Neuronal stem cell (in vitro differentiated cells): ENCODE results near the gene ARHGAP24.
"Not testable (repeated sequence)": the region's sequence is repeated elsewhere in the genome, so short reads cannot be mapped to it uniquely, and the experiment has no call there.

Source experiments
- DNase-seq: peaks from one replicate; pipeline ENCODE4 v3.0.0-alpha.2; 2013; ENCODE audit warnings: low spot score
- H2AFZ ChIP-seq: one replicate; pipeline ENCODE4 v1.6.1; 2013; ENCODE audit warnings: mild to moderate bottlenecking, low read length, inconsistent platforms
- H2AK5ac ChIP-seq: 2 replicates; pipeline ENCODE4 v1.6.1; 2013; ENCODE audit warnings: low read depth, mild to moderate bottlenecking, inconsistent platforms, low read length, moderate library complexity, mixed read lengths
- H2BK120ac ChIP-seq: 2 replicates; pipeline ENCODE4 v1.6.1; 2013; ENCODE audit warnings: low read depth, mild to moderate bottlenecking, inconsistent platforms, low read length, moderate library complexity, mixed read lengths
- H2BK12ac ChIP-seq: one replicate; pipeline ENCODE4 v1.6.1; 2013; ENCODE audit warnings: low read length, inconsistent platforms
- H2BK15ac ChIP-seq: 2 replicates; pipeline ENCODE4 v1.6.1; 2013; ENCODE audit warnings: mild to moderate bottlenecking, low read length, inconsistent platforms, mixed read lengths
- H2BK5ac ChIP-seq: one replicate; pipeline ENCODE4 v1.6.1; 2013; ENCODE audit warnings: inconsistent platforms, mild to moderate bottlenecking, low read length, moderate library complexity
- H3K14ac ChIP-seq: one replicate; pipeline ENCODE4 v1.6.1; 2013; ENCODE audit warnings: low read length, inconsistent platforms
- H3K18ac ChIP-seq: 2 replicates; pipeline ENCODE4 v1.6.1; 2013; ENCODE audit warnings: low read length, inconsistent platforms
- H3K23ac ChIP-seq: 2 replicates; pipeline ENCODE4 v1.6.1; 2013; ENCODE audit warnings: low read depth, mild to moderate bottlenecking, mixed read lengths, low read length, inconsistent platforms; ENCODE audit not compliant: poor library complexity
- H3K27ac ChIP-seq: replicated peaks from 3 replicates; pipeline ENCODE4 v1.5.1; 2013; ENCODE audit warnings: low read length, inconsistent platforms
- H3K27me3 ChIP-seq, 3 experiments: 2 replicates each; pipeline ENCODE4 v1.6.1; 2013; ENCODE audit warnings: low read length in 3 of 3, mild to moderate bottlenecking in 2 of 3, inconsistent platforms in 1 of 3, low read depth in 1 of 3, mixed read lengths in 1 of 3, moderate library complexity in 1 of 3; ENCODE audit not compliant: control insufficient read depth in 3 of 3, insufficient read depth in 3 of 3
- H3K36me3 ChIP-seq, 2 donors: replicated peaks in 1 of 2; 2 replicates each; pipeline ENCODE4 v1.6.1; 2013; ENCODE audit warnings: low read length in 2 of 2; ENCODE audit not compliant: control insufficient read depth in 2 of 2, insufficient read depth in 2 of 2
- H3K4ac ChIP-seq: 2 replicates; pipeline ENCODE4 v1.6.1; 2013; ENCODE audit warnings: inconsistent platforms, mild to moderate bottlenecking, low read length, moderate library complexity
- H3K4me1 ChIP-seq, 2 donors: 1 replicate in 1 of 2; 2 replicates in 1 of 2; pipeline ENCODE4 v1.6.1; 2013; ENCODE audit warnings: low read length in 2 of 2, low read depth in 1 of 2; ENCODE audit not compliant: control insufficient read depth in 2 of 2, insufficient read depth in 1 of 2
- H3K4me2 ChIP-seq: one replicate; pipeline ENCODE4 v1.6.1; 2013; ENCODE audit warnings: mild to moderate bottlenecking, low read length, inconsistent platforms; ENCODE audit not compliant: insufficient read depth, poor library complexity, severe bottlenecking
- H3K4me3 ChIP-seq, 2 donors: 2 replicates each; pipeline ENCODE4 v1.5.1; 2013; ENCODE audit warnings: low read length in 2 of 2, mild to moderate bottlenecking in 2 of 2, inconsistent platforms in 1 of 2, moderate library complexity in 1 of 2
- H3K79me1 ChIP-seq: one replicate; pipeline ENCODE4 v1.6.1; 2013; ENCODE audit warnings: low read depth, mild to moderate bottlenecking, inconsistent platforms, low read length, moderate library complexity
- H3K9ac ChIP-seq: one replicate; pipeline ENCODE4 v1.6.1; 2013; ENCODE audit warnings: mild to moderate bottlenecking, low read depth, low read length, inconsistent platforms; ENCODE audit not compliant: poor library complexity
- H3K9me3 ChIP-seq, 2 donors: replicated peaks in 1 of 2; 2 replicates each; pipeline versions ENCODE3 to v1.6.1; 2013; ENCODE audit warnings: low read length in 2 of 2, mild to moderate bottlenecking in 2 of 2, inconsistent platforms in 1 of 2, low read depth in 1 of 2, mixed read lengths in 1 of 2, moderate library complexity in 1 of 2; ENCODE audit not compliant: control insufficient read depth in 2 of 2, insufficient read depth in 1 of 2
- H4K8ac ChIP-seq: one replicate; pipeline ENCODE4 v1.6.1; 2013; ENCODE audit warnings: low read depth, mild to moderate bottlenecking, inconsistent platforms, low read length, moderate library complexity
- H4K91ac ChIP-seq: one replicate; pipeline ENCODE4 v1.6.1; 2013; ENCODE audit warnings: low read length, low read depth, mild to moderate bottlenecking, inconsistent platforms; ENCODE audit not compliant: poor library complexity
- WGBS, 2 donors: extraction: QIAGEN DNeasy Blood & Tissue Kit; methylation state at CpG; one replicate each; pipeline ENCODE4 v1.1.7; 2013; ENCODE audit warnings: missing lambda C conversion rate in 2 of 2, mixed read lengths in 1 of 2; ENCODE audit not compliant: insufficient read length in 2 of 2, insufficient replicate concordance in 1 of 2; ENCODE audit errors: extremely low coverage in 2 of 2; 5-methylcytosine and 5-hydroxymethylcytosine counted together

Gene ARHGAP24

DNA sequence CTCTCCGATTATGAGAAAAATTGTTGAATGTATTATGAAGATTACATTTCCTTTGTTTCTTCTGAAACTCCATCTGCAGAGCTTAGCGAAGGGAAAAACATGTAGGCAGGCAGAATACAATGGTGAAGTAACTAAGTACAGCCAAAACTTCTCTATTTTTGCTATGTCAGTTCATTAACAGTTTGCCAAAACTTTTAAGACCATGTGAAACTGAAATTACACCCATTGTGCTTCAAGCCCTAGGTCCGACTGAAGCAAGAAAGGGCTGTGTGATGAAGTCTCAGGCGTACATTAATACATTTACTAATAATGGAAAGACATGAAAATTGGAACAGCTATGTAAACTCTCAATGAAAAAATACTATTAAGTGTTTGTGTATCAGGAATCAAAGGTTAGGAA is 486.9 kb downstream of the ARHGAP24 start:
- no peak overlapping the region for H2BK5ac ChIP-seq
- no peak overlapping the region for H2BK12ac ChIP-seq
- no peak overlapping the region for H3K18ac ChIP-seq

DNA sequence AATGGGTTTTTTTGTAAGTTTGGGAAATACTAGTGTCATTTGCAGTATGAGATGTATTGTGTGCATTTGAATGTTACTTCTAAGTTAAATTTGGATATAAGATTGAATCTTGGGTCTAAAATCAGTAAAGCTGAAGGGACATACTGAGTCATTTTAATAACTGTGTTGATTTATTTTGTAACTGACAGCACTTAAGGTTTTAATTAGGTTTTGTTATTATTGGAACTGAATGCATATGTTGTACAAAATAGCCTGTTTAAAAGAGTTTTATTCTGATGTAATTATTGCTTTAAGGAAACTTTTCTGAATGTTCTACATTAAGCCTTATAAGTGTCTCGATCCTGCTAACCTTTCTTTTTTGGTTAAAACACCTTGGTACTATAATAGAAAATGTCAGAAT is 488.3 kb downstream of the ARHGAP24 start:
- Histone ChIP-seq H3K14ac (no peak overlapping the region), H3K27ac (no peak overlapping the region), H2AK5ac (no peak overlapping the region), H3K79me1 (no peaks in the 10 kb centered on the region), H4K8ac (no peak overlapping the region), H3K4me3 (no peak overlapping the region), H2BK15ac (no peak overlapping the region), H4K91ac (no peak overlapping the region), H3K23ac (no peak overlapping the region), H3K18ac (no peak overlapping the region), H3K4me2 (no peak overlapping the region), H2AFZ (no peak overlapping the region), H2BK12ac (no peak overlapping the region), H3K9me3 (no peaks in the 10 kb centered on the region), H3K36me3 (no peaks in the 10 kb centered on the region), H3K9ac (no peak overlapping the region), H3K27me3 (no peaks in the 10 kb centered on the region), H3K4me1 (peaks cover 0 to 8% of the 10 kb centered on the region in 2 donors), H2BK120ac (no peak overlapping the region), H3K4ac (no peak overlapping the region), H2BK5ac (no peak overlapping the region)
- WGBS, 2 donors, result no CpG with 5 or more reads among the region's 1 CpG
- DNase-seq, result no peak

More for the DNA sequence above, 486.9 kb downstream of the ARHGAP24 start:
- Histone ChIP-seq H4K91ac (no peak overlapping the region), H3K27ac (no peak overlapping the region), H3K4me1 (peaks cover 0 to 8% of the 10 kb centered on the region in 2 donors), H3K14ac (no peak overlapping the region), H3K27me3 (no peaks in the 10 kb centered on the region), H3K36me3 (no peaks in the 10 kb centered on the region), H4K8ac (no peak overlapping the region), H3K9me3 (no peaks in the 10 kb centered on the region), H2BK15ac (no peak overlapping the region), H3K4me3 (no peak overlapping the region), H2BK120ac (no peak overlapping the region), H3K23ac (no peak overlapping the region), H3K79me1 (no peaks in the 10 kb centered on the region), H3K9ac (no peak overlapping the region), H2AFZ (no peak overlapping the region), H2AK5ac (no peak overlapping the region), H3K4me2 (no peak overlapping the region), H3K4ac (no peak overlapping the region)
- WGBS, 2 donors, result no CpG with 5 or more reads among the region's 4 CpGs
- no peak for DNase-seq

GRCh38 chr4:85964298-85964697 is 489.3 kb downstream of the ARHGAP24 start:
- H3K27me3 ChIP-seq, result no peaks in the 10 kb centered on the region
- H2BK15ac ChIP-seq, result no peak overlapping the region
- no peak overlapping the region for H2AFZ ChIP-seq
- no peak overlapping the region for H3K4me3 ChIP-seq
- peaks cover 0 to 8% of the 10 kb centered on the region in 2 donors for H3K4me1 ChIP-seq
- H3K23ac ChIP-seq, result no peak overlapping the region
- H3K36me3 ChIP-seq, result no peaks in the 10 kb centered on the region
- no peak overlapping the region for H2BK120ac ChIP-seq
- no peak overlapping the region for H3K18ac ChIP-seq
- H3K14ac ChIP-seq, result no peak overlapping the region
- H4K91ac ChIP-seq, result no peak overlapping the region
- H3K79me1 ChIP-seq, result no peaks in the 10 kb centered on the region
- no peak overlapping the region for H2AK5ac ChIP-seq
- no peaks in the 10 kb centered on the region for H3K9me3 ChIP-seq
- H3K27ac ChIP-seq, result no peak overlapping the region
- DNase-seq, result no peak
- H2BK12ac ChIP-seq, result no peak overlapping the region
- H3K4ac ChIP-seq, result no peak overlapping the region
- H4K8ac ChIP-seq, result no peak overlapping the region
- no peak overlapping the region for H2BK5ac ChIP-seq
- H3K4me2 ChIP-seq, result no peak overlapping the region
- H3K9ac ChIP-seq, result no peak overlapping the region

- not testable (repeated sequence) for H2AK5ac ChIP-seq, H3K9ac ChIP-seq, H3K9me3 ChIP-seq, H3K36me3 ChIP-seq, H3K4me1 ChIP-seq, H2BK15ac ChIP-seq, H3K79me1 ChIP-seq, H3K27ac ChIP-seq, H3K18ac ChIP-seq, H2BK120ac ChIP-seq, H3K27me3 ChIP-seq, H2BK12ac ChIP-seq, H2BK5ac ChIP-seq, H2AFZ ChIP-seq, DNase-seq, H4K8ac ChIP-seq, H3K4me3 ChIP-seq, H4K91ac ChIP-seq, H3K23ac ChIP-seq, H3K4ac ChIP-seq, H3K4me2 ChIP-seq, H3K14ac ChIP-seq
- WGBS, 2 donors, result no CpG with 5 or more reads among the region's 4 CpGs
These were observed 490.1 kb downstream of the ARHGAP24 start for GRCh38 chr4:85965017-85965416.
